SK-N-SH treated with all-trans-retinoic acid at 6 μM for 48 hours (cell line): Measurements from ENCODE around the gene PRCP.

Source experiments
- ATAC-seq: fragments of 200-7000 bp; cut with Tn5 transposase; 3 replicates; pipeline ENCODE4 v1.9.1; 2020; ENCODE audit warnings: mild to moderate bottlenecking, moderate library complexity
- ARNTL ChIP-seq: fragments of 450-650 bp; formaldehyde crosslinking; IDR thresholded peaks from 2 replicates; pipeline ENCODE4 v1.5.0; 2020; ENCODE audit warnings: low read depth, mild to moderate bottlenecking, moderate library complexity, borderline replicate concordance
- BACH2 ChIP-seq: fragments of 250-450 bp; sonication (Bioruptor Pico); IDR thresholded peaks from 2 replicates; pipeline ENCODE4 v1.9.0; 2021; ENCODE audit warnings: mild to moderate bottlenecking, borderline replicate concordance
- CREB5 ChIP-seq: fragments of 250-450 bp; sonication (Bioruptor Pico); IDR thresholded peaks from 2 replicates; pipeline ENCODE4 v1.5.1; 2020; ENCODE audit warnings: low read depth, mild to moderate bottlenecking, moderate library complexity
- CSDC2 ChIP-seq: fragments of 250-450 bp; sonication (Bioruptor Pico); IDR thresholded peaks from 2 replicates; pipeline ENCODE4 v1.5.0; 2020; ENCODE audit warnings: mild to moderate bottlenecking, moderate library complexity
- ESRRG ChIP-seq: fragments of 250-450 bp; sonication (Bioruptor Pico); IDR thresholded peaks from 2 replicates; pipeline ENCODE4 v1.6.1; 2021; ENCODE audit warnings: mild to moderate bottlenecking
- GLIS3 ChIP-seq: fragments of 250-450 bp; sonication (Bioruptor Pico); IDR thresholded peaks from 2 replicates; pipeline ENCODE4 v1.5.0; 2020; ENCODE audit warnings: mild to moderate bottlenecking, moderate library complexity
- ISL1 ChIP-seq: fragments of 250-450 bp; sonication (Bioruptor Pico); IDR thresholded peaks from 2 replicates; pipeline ENCODE4 v2.1.2; 2022; ENCODE audit warnings: mild to moderate bottlenecking, moderate library complexity
- PPARA ChIP-seq: fragments of 250-450 bp; sonication (Bioruptor Pico); IDR thresholded peaks from 2 replicates; pipeline ENCODE4 v1.5.0; 2020; ENCODE audit warnings: mild to moderate bottlenecking, borderline replicate concordance
- RARB ChIP-seq: fragments of 250-450 bp; sonication (Bioruptor Pico); IDR thresholded peaks from 2 replicates; pipeline ENCODE4 v1.8.0; 2021; ENCODE audit warnings: mild to moderate bottlenecking, moderate library complexity
- SNAI2 ChIP-seq: fragments of 250-450 bp; sonication (Bioruptor Pico); IDR thresholded peaks from 2 replicates; pipeline ENCODE4 v1.5.0; 2020; ENCODE audit warnings: mild to moderate bottlenecking, moderate library complexity
- TCF4 ChIP-seq: fragments of 250-450 bp; sonication (Bioruptor Pico); IDR thresholded peaks from 2 replicates; pipeline ENCODE4 v1.8.0; 2021; ENCODE audit warnings: mild to moderate bottlenecking, moderate library complexity, borderline replicate concordance
- TOX ChIP-seq: fragments of 250-450 bp; sonication (Bioruptor Pico); IDR thresholded peaks from 2 replicates; pipeline ENCODE4 v1.8.0; 2021; ENCODE audit warnings: mild to moderate bottlenecking, moderate library complexity, borderline replicate concordance
- ZC3H10 ChIP-seq: fragments of 250-450 bp; sonication (Bioruptor Pico); IDR thresholded peaks from 2 replicates; pipeline ENCODE4 v1.5.1; 2021; ENCODE audit warnings: mild to moderate bottlenecking, moderate library complexity
- ZFP3 ChIP-seq: fragments of 250-450 bp; sonication (Bioruptor Pico); IDR thresholded peaks from 2 replicates; pipeline ENCODE4 v1.5.0; 2020; ENCODE audit warnings: mild to moderate bottlenecking, moderate library complexity
- ZFP30 ChIP-seq: fragments of 450-650 bp; formaldehyde crosslinking; IDR thresholded peaks from 2 replicates; pipeline ENCODE4 v1.5.0; 2022; ENCODE audit warnings: mild to moderate bottlenecking, moderate library complexity
- ZNF565 ChIP-seq: fragments of 450-650 bp; formaldehyde crosslinking; conservative IDR thresholded peaks from 2 replicates; pipeline ENCODE4 v1.5.0; 2020; ENCODE audit warnings: low read depth, mild to moderate bottlenecking, moderate library complexity
- ZNF70 ChIP-seq: fragments of 450-650 bp; formaldehyde crosslinking; IDR thresholded peaks from 2 replicates; pipeline ENCODE4 v1.5.0; 2020; ENCODE audit warnings: mild to moderate bottlenecking, moderate library complexity
- ZNF8 ChIP-seq: fragments of 450-650 bp; formaldehyde crosslinking; IDR thresholded peaks from 2 replicates; pipeline ENCODE4 v1.5.0; 2020; ENCODE audit warnings: mild to moderate bottlenecking, moderate library complexity
- TF ChIP-seq, protein P1 (sequence below): fragments of 250-450 bp; sonication (Bioruptor Pico); IDR thresholded peaks from 2 replicates; pipeline ENCODE4 v1.5.1; 2021; ENCODE audit warnings: mild to moderate bottlenecking, moderate library complexity
- TF ChIP-seq, protein P2 (sequence below): fragments of 250-450 bp; sonication (Bioruptor Pico); IDR thresholded peaks from 2 replicates; pipeline ENCODE4 v1.8.0; 2021; ENCODE audit warnings: low read depth, mild to moderate bottlenecking, moderate library complexity, borderline replicate concordance
- TF ChIP-seq, protein P3 (sequence below): fragments of 250-450 bp; sonication (Bioruptor Pico); IDR thresholded peaks from 2 replicates; pipeline ENCODE4 v1.8.0; 2020; ENCODE audit warnings: mild to moderate bottlenecking, moderate library complexity, borderline replicate concordance

The PRCP gene

DNA sequence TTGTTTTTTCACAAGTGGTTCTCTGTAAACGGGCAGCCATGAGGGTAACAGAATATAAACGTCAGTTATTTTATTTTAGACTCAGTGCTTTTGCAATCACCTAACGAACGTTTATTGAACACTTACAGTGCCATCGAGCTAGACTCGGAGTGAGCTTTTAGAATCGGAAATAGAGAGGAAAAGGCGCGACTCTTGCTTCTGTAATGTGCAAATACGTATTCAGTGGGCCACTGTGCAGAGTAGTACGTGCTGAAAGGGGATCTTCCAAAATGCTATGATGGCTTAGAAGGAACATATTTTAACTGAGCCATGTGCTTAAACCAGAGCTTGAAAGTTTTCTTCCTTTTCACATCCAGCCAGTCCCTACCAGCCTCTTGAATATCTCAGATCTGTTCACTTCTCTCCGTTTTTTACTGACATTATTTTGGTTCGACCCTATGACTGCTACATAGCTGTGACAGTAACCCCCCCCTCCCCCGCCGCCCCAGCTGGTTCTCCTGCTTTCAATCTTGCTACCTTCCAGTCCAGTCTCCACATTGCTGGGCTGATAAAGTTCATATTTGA, 1.8 kb upstream of the PRCP start:
- ATAC-seq = no peak; the same call in 2 of the 3 replicates
- TF ChIP-seq CSDC2 (CRISPR knock-in tag) = no peak
- TF ChIP-seq, protein P1, sequence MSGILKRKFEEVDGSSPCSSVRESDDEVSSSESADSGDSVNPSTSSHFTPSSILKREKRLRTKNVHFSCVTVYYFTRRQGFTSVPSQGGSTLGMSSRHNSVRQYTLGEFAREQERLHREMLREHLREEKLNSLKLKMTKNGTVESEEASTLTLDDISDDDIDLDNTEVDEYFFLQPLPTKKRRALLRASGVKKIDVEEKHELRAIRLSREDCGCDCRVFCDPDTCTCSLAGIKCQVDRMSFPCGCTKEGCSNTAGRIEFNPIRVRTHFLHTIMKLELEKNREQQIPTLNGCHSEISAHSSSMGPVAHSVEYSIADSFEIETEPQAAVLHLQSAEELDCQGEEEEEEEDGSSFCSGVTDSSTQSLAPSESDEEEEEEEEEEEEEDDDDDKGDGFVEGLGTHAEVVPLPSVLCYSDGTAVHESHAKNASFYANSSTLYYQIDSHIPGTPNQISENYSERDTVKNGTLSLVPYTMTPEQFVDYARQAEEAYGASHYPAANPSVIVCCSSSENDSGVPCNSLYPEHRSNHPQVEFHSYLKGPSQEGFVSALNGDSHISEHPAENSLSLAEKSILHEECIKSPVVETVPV (CRISPR knock-in tag) = no peak
- TF ChIP-seq ZC3H10 = no peak
- no peak for TF ChIP-seq ZNF8
- no peak for TF ChIP-seq ZFP30 (CRISPR knock-in tag)
- no peak for TF ChIP-seq ZFP3 (CRISPR knock-in tag)
- TF ChIP-seq ZNF565 (CRISPR knock-in tag) = no peak

GRCh38 chr11:82901165-82901921, 1.1 kb upstream of the PRCP start, which contains the start of gene DDIAS:
TSS of gene DDIAS (plus strand) at chr11:82901736. CDS start at chr11:82914739, 13,003 bp downstream.
- TF ChIP-seq ARNTL (CRISPR knock-in tag) (no peak), ZC3H10 (no peak)
- peak; percentile 86 for ATAC-seq

DNA sequence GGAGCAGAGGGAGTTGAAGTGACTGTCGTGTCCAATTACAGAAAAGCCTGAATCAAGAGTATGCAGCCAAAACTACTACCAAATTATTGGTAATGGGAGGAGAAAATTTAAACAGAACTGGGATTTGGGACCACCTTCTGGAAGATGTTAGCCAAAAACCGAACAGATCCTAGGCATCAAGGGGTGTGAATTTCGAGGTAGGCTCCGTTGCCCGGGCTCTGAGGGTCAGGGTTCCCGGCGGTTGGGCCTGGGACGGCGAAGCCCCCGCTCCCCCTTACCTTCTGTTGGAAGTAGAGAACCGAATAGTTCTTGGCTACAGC, 313 bp downstream of the PRCP start:
- no peak; the same call in 2 of the 3 replicates for ATAC-seq

GRCh38 chr11:82899186-82899820, 927 bp downstream of the PRCP start:
- ATAC-seq = no peak

More for the DNA sequence above, 313 bp downstream of the PRCP start:
- TF ChIP-seq CREB5 (CRISPR knock-in tag) (no peak), PPARA (CRISPR knock-in tag) (no peak), ESRRG (no peak), RARB (CRISPR knock-in tag) (no peak), ZFP30 (CRISPR knock-in tag) (no peak), SNAI2 (CRISPR knock-in tag) (no peak), ZNF565 (CRISPR knock-in tag) (no peak), GLIS3 (no peak), ZC3H10 (no peak), BACH2 (CRISPR knock-in tag) (no peak), ZFP3 (CRISPR knock-in tag) (no peak), ARNTL (CRISPR knock-in tag) (no peak), ZNF70 (no peak), ZNF8 (no peak), CSDC2 (CRISPR knock-in tag) (no peak), ISL1 (CRISPR knock-in tag) (no peak), TCF4 (CRISPR knock-in tag) (no peak)
- TF ChIP-seq, protein P2, sequence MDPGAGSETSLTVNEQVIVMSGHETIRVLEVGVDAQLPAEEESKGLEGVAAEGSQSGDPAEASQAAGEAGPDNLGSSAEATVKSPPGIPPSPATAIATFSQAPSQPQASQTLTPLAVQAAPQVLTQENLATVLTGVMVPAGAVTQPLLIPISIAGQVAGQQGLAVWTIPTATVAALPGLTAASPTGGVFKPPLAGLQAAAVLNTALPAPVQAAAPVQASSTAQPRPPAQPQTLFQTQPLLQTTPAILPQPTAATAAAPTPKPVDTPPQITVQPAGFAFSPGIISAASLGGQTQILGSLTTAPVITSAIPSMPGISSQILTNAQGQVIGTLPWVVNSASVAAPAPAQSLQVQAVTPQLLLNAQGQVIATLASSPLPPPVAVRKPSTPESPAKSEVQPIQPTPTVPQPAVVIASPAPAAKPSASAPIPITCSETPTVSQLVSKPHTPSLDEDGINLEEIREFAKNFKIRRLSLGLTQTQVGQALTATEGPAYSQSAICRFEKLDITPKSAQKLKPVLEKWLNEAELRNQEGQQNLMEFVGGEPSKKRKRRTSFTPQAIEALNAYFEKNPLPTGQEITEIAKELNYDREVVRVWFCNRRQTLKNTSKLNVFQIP (CRISPR knock-in tag) = no peak
- TF ChIP-seq, protein P3, sequence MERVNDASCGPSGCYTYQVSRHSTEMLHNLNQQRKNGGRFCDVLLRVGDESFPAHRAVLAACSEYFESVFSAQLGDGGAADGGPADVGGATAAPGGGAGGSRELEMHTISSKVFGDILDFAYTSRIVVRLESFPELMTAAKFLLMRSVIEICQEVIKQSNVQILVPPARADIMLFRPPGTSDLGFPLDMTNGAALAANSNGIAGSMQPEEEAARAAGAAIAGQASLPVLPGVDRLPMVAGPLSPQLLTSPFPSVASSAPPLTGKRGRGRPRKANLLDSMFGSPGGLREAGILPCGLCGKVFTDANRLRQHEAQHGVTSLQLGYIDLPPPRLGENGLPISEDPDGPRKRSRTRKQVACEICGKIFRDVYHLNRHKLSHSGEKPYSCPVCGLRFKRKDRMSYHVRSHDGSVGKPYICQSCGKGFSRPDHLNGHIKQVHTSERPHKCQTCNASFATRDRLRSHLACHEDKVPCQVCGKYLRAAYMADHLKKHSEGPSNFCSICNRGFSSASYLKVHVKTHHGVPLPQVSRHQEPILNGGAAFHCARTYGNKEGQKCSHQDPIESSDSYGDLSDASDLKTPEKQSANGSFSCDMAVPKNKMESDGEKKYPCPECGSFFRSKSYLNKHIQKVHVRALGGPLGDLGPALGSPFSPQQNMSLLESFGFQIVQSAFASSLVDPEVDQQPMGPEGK (CRISPR knock-in tag) = no peak

More at GRCh38 chr11:82899186-82899820, 927 bp downstream of the PRCP start:
- no peak for TF ChIP-seq RARB (CRISPR knock-in tag)
- TF ChIP-seq, protein P3 (CRISPR knock-in tag) = no peak
- TF ChIP-seq ZFP3 (CRISPR knock-in tag) = peak; percentile 45; the same call in 1 of the 2 replicates
- TF ChIP-seq, protein P1 (CRISPR knock-in tag) = no peak
- TF ChIP-seq TOX (CRISPR knock-in tag) = no peak
- no peak for TF ChIP-seq ARNTL (CRISPR knock-in tag)
